Peyer's patch (tissue), 4 donors: ENCODE results near the gene ANKRD61.

Experiments
- CTCF ChIP-seq, 6 experiments: fragments of 450-650 bp in 4 of 6; fragments of 200-600 bp in 2 of 6; sonication (generic) in 1 of 6; IDR thresholded peaks; one replicate each; pipeline ENCODE4 v1.5.1; 2017 to 2019; ENCODE audit warnings: antibody characterized with exemption in 6 of 6, mild to moderate bottlenecking in 3 of 6, moderate library complexity in 1 of 6
- POLR2A ChIP-seq, 2 donors: fragments of 450-650 bp; IDR thresholded peaks; one replicate each; pipeline ENCODE4 v1.5.1; 2017; ENCODE audit warnings: antibody characterized with exemption in 2 of 2, mild to moderate bottlenecking in 2 of 2, moderate library complexity in 2 of 2

GRCh38 chr7:6026011-6026819, 5.0 kb upstream of the ANKRD61 start:
- TF ChIP-seq CTCF (IDR thresholded peaks at IDR 0.05) (peak in 4 of 6 experiments; percentile 22 to 28 (median 27)), POLR2A (IDR thresholded peaks at IDR 0.05) (no peak)
